ENCODE data around the gene GOLPH3. TPM values are rescaled to one million over a fixed set of nuclear protein-coding genes. Genes with fewer than 3 reads are reported as not detected.

The GOLPH3 gene
- total and polyA plus RNA-seq, 2 of the 8 experiments (the other 6 are each of a cell fraction or from before 2014, with no cell fraction given), result 53.7 to 93.6 TPM

DNA sequence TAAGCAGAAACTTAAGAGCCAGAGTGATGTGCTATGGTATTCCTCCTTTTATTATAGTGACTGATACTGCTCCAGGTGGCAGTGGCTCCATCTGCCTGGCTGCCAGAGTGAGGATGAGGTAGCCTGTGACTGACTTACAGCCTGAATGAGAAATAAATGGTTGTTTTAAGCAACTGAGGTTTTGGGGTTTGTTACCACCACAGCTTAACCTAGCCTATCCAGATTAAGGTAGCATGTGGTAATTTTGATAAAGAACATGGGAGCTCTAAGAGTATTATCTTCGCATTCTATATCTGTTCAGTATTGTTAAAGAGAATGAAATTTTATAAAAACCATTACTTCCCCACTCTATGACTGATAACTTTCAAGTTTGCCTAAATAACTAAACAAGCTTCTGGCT lies 39.0 kb downstream of the GOLPH3 start:
- Histone ChIP-seq H3K9me3 (ENCODE audit: insufficient read depth in 2 of 2, low read depth in 1 of 2, low read length in 1 of 2) (no peaks in the 10 kb centered on the region), H3K79me1 (ENCODE audit: low read depth, low read length) (no peaks in the 10 kb centered on the region), H3K23ac (ENCODE audit: insufficient read length) (no peak overlapping the region), H2BK120ac (replicated peaks; ENCODE audit: low read depth, low read length) (no peak overlapping the region), H3K4me3 (ENCODE audit: extremely low read depth in 1 of 4, insufficient read depth in 2 of 4, low read depth in 3 of 4, low read length in 4 of 4) (no peak overlapping the region), H3K4me2 (ENCODE audit: insufficient read depth in 1 of 2, low read depth in 2 of 2, low read length in 2 of 2) (no peak overlapping the region), H2BK12ac (ENCODE audit: low read depth, low read length) (no peak overlapping the region), H3K14ac (ENCODE audit: insufficient read length) (no peak overlapping the region), H3K79me2 (ENCODE audit: control insufficient read depth in 1 of 2, insufficient read depth in 2 of 2, low read length in 2 of 2) (peaks cover 0 to 45% of the 10 kb centered on the region in 2 experiments; a peak in 2 of 4 replicates), H3K36me3 (ENCODE audit: control insufficient read depth in 2 of 4, insufficient read depth in 4 of 4, low read length in 3 of 4) (peaks cover 7 to 36% (median 13%) of the 10 kb centered on the region in 4 experiments), H4K20me1 (replicated peaks in 1 of 2; ENCODE audit: control insufficient read depth in 1 of 2, insufficient read depth in 2 of 2, low read length in 2 of 2) (peaks cover 2 to 5% of the 10 kb centered on the region in 2 experiments), H2BK15ac (ENCODE audit: low read length) (no peak overlapping the region), H3K4me1 (replicated peaks in 1 of 4; ENCODE audit: control insufficient read depth in 3 of 4, insufficient read depth in 4 of 4, low read length in 3 of 4) (no peaks in the 10 kb centered on the region), H4K5ac (ENCODE audit: insufficient read length, low read depth, low read length) (no peak overlapping the region), H2AK5ac (ENCODE audit: low read depth, low read length) (no peak overlapping the region), H4K8ac (ENCODE audit: extremely low read depth, insufficient read depth, low read length) (no peak overlapping the region), H3K27me3 (replicated peaks in 1 of 4; ENCODE audit: control insufficient read depth in 3 of 4, extremely low read depth in 1 of 4, insufficient read depth in 3 of 4, low read length in 3 of 4) (peaks cover 0 to 1% (median 0%) of the 10 kb centered on the region in 4 experiments; a peak in 1 of 7 replicates), H2BK20ac (ENCODE audit: low read length) (no peak overlapping the region), H3K4ac (replicated peaks; ENCODE audit: insufficient read length, low read depth, low read length) (no peak overlapping the region), H4K91ac (replicated peaks; ENCODE audit: insufficient read length, low read length) (no peak overlapping the region), H3K27ac (ENCODE audit: low read depth, low read length) (no peak overlapping the region), H2BK5ac (ENCODE audit: low read depth, low read length) (no peak overlapping the region), H2AFZ (ENCODE audit: low read length) (no peak overlapping the region), H3K18ac (ENCODE audit: extremely low read depth, low read length) (no peak overlapping the region), H3K56ac (replicated peaks; ENCODE audit: insufficient read length, low read depth, low read length) (no peak overlapping the region), H3K23me2 (ENCODE audit: low read depth, low read length) (no peaks in the 10 kb centered on the region), H3K9ac (replicated peaks in 1 of 4; ENCODE audit: extremely low read depth in 1 of 4, low read depth in 3 of 4, low read length in 3 of 4) (no peak overlapping the region)
- no peak for FAIRE-seq
- ChIA-PET POLR2A (ENCODE audit: partially characterized antibody) (interaction anchor here (0.7 to 1.0 kb wide), 3 partner anchors 7 to 11 kb away, joined by 3 read pairs; no protein-coding TSS in a partner anchor), CTCF (ENCODE audit: partially characterized antibody) (interaction anchor here (1.3 kb wide), 2 partner anchors 37 to 323 kb away, joined by 3 to 4 read pairs; no protein-coding TSS in a partner anchor)
- no peak for DNase-seq (ENCODE audit: low read depth in 1 of 2, low spot score in 2 of 2)
- 83% methylated on average over 1 of the region's 1 CpG; no CpG with 5 or more reads in 1 of the 2 experiments for WGBS, 2 experiments (ENCODE audit: extremely low coverage in 1 of 2, insufficient coverage in 1 of 2, insufficient read length in 1 of 2, insufficient replicate concordance in 2 of 2, low coverage in 1 of 2, low lambda C conversion rate in 2 of 2, missing lambda C conversion rate in 1 of 2)
- no peak for TF ChIP-seq TCF12 (IDR thresholded peaks at IDR 0.05; ENCODE audit: low read depth, low read length)
- TF ChIP-seq POLR2A (IDR thresholded peaks at IDR 0.05; ENCODE audit: control extremely low read depth in 1 of 2, low read depth in 2 of 2, low read length in 2 of 2), result no peak
- no peak for TF ChIP-seq KDM1A (IDR thresholded peaks at IDR 0.05; ENCODE audit: borderline replicate concordance, low read length)

Measured in H1 (cell line).